ENCODE results near the gene CDC27. TPM values are rescaled to one million over a fixed set of nuclear protein-coding genes. Genes with fewer than 3 reads are reported as not detected.
"Not testable (repeated sequence)": the region's sequence is repeated elsewhere in the genome, so short reads cannot be mapped to it uniquely, and the experiment has no call there.

Gene CDC27
- total and polyA plus RNA-seq, 2 donors (not counting 1 experiment from before 2014, with no cell fraction given): 20.5 to 90.7 TPM

- no peaks in the 10 kb centered on the region for H3K9me3 Mint-ChIP-seq (ENCODE audit: insufficient read depth)
- H3K27ac Mint-ChIP-seq: no peak overlapping the region
- no peaks in the 10 kb centered on the region for H3K4me1 Mint-ChIP-seq
- Histone ChIP-seq H3K4me1 (ENCODE audit: control insufficient read depth in 2 of 2, insufficient read depth in 2 of 2, low read length in 2 of 2) (no peaks in the 10 kb centered on the region), H2AFZ (ENCODE audit: insufficient read depth, low read depth, low read length, poor library complexity, severe bottlenecking) (no peak overlapping the region), H4K20me1 (ENCODE audit: control insufficient read depth, insufficient read depth, low read length, poor library complexity, severe bottlenecking) (no peaks in the 10 kb centered on the region), H3K4me3 (ENCODE audit: control extremely low read depth in 1 of 5, extremely low read depth in 1 of 5, insufficient read depth in 1 of 5, low read depth in 2 of 5, low read length in 4 of 5) (no peak overlapping the region), H3K27ac (ENCODE audit: low read length in 2 of 2) (no peak overlapping the region), H3K4me2 (replicated peaks; ENCODE audit: low read depth, low read length, poor library complexity, severe bottlenecking) (no peak overlapping the region), H3K9me3 (ENCODE audit: control extremely low read depth in 1 of 3, control insufficient read depth in 2 of 3, insufficient read depth in 1 of 3, low read length in 2 of 3) (no peaks in the 10 kb centered on the region), H3K36me3 (replicated peaks in 1 of 2; ENCODE audit: control extremely low read depth in 1 of 2, control insufficient read depth in 1 of 2, extremely low read depth in 1 of 2, insufficient read depth in 2 of 2, low read length in 1 of 2) (peaks cover 6 to 22% of the 10 kb centered on the region in 2 experiments), H3K79me2 (ENCODE audit: control insufficient read depth, insufficient read depth, low read length) (no peaks in the 10 kb centered on the region), H3K27me3 (replicated peaks in 1 of 4; ENCODE audit: control extremely low read depth in 1 of 4, control insufficient read depth in 3 of 4, insufficient read depth in 4 of 4, low read length in 3 of 4) (no peaks in the 10 kb centered on the region), H3K9ac (ENCODE audit: low read length) (no peak overlapping the region)
- POLR2A ChIA-PET: no interaction called here
- no peak for TF ChIP-seq EZH2 (IDR thresholded peaks at IDR 0.05; ENCODE audit: borderline replicate concordance, insufficient read depth, low read depth, low read length, poor library complexity, severe bottlenecking)
- TF ChIP-seq, protein P1, sequence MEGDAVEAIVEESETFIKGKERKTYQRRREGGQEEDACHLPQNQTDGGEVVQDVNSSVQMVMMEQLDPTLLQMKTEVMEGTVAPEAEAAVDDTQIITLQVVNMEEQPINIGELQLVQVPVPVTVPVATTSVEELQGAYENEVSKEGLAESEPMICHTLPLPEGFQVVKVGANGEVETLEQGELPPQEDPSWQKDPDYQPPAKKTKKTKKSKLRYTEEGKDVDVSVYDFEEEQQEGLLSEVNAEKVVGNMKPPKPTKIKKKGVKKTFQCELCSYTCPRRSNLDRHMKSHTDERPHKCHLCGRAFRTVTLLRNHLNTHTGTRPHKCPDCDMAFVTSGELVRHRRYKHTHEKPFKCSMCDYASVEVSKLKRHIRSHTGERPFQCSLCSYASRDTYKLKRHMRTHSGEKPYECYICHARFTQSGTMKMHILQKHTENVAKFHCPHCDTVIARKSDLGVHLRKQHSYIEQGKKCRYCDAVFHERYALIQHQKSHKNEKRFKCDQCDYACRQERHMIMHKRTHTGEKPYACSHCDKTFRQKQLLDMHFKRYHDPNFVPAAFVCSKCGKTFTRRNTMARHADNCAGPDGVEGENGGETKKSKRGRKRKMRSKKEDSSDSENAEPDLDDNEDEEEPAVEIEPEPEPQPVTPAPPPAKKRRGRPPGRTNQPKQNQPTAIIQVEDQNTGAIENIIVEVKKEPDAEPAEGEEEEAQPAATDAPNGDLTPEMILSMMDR (IDR thresholded peaks at IDR 0.05): no peak
- no peak for DNase-seq
- CTCF ChIA-PET: interaction anchor here (0.5 to 1.4 kb wide), 2 partner anchors 24 to 198 kb away, joined by 3 to 5 read pairs; no protein-coding TSS in a partner anchor
- intact Hi-C loops (cut with micrococcal nuclease): no loop called here
- no peak for ATAC-seq (ENCODE audit: low read depth)
- WGBS (ENCODE audit: insufficient coverage): no CpG with 5 or more reads among the region's 3 CpGs
- no peaks in the 10 kb centered on the region for H3K27me3 Mint-ChIP-seq
- H3K4me3 Mint-ChIP-seq: no peak overlapping the region
These were observed 71.7 kb downstream of the CDC27 start for GRCh38 chr17:47117386-47117785.

GRCh38 chr17:47106130-47106529 is 83.0 kb downstream of the CDC27 start:
- H3K79me2 ChIP-seq (ENCODE audit: control insufficient read depth, insufficient read depth, low read length): no peaks in the 10 kb centered on the region
- H3K4me2 ChIP-seq (replicated peaks; ENCODE audit: low read depth, low read length, poor library complexity, severe bottlenecking): no peak overlapping the region
- no peaks in the 10 kb centered on the region for H3K9me3 Mint-ChIP-seq (ENCODE audit: insufficient read depth)
- ChIA-PET POLR2A (no interaction called here), CTCF (interaction anchor here (1.5 kb wide), 1 partner anchor 39 kb away, joined by 4 read pairs; no protein-coding TSS in a partner anchor)
- no peaks in the 10 kb centered on the region for H3K27me3 Mint-ChIP-seq
- H3K27me3 ChIP-seq (replicated peaks in 1 of 4; ENCODE audit: control extremely low read depth in 1 of 4, control insufficient read depth in 3 of 4, insufficient read depth in 4 of 4, low read length in 3 of 4): no peaks in the 10 kb centered on the region
- no peaks in the 10 kb centered on the region for H3K9me3 ChIP-seq (ENCODE audit: control extremely low read depth in 1 of 3, control insufficient read depth in 2 of 3, insufficient read depth in 1 of 3, low read length in 2 of 3)
- H3K27ac ChIP-seq (ENCODE audit: low read length in 2 of 2): no peak overlapping the region
- H3K27ac Mint-ChIP-seq: no peak overlapping the region
- TF ChIP-seq EZH2 (IDR thresholded peaks at IDR 0.05; ENCODE audit: borderline replicate concordance, insufficient read depth, low read depth, low read length, poor library complexity, severe bottlenecking): no peak
- TF ChIP-seq, protein P1 (IDR thresholded peaks at IDR 0.05): no peak
- DNase-seq (no peak), ATAC-seq (ENCODE audit: low read depth) (no peak)
- no peaks in the 10 kb centered on the region for H3K4me1 ChIP-seq (ENCODE audit: control insufficient read depth in 2 of 2, insufficient read depth in 2 of 2, low read length in 2 of 2)
- no peaks in the 10 kb centered on the region for H4K20me1 ChIP-seq (ENCODE audit: control insufficient read depth, insufficient read depth, low read length, poor library complexity, severe bottlenecking)
- H2AFZ ChIP-seq (ENCODE audit: insufficient read depth, low read depth, low read length, poor library complexity, severe bottlenecking): no peak overlapping the region
- intact Hi-C loops (cut with micrococcal nuclease): no loop called here
- H3K4me3 Mint-ChIP-seq: no peak overlapping the region
- no peak overlapping the region for H3K4me3 ChIP-seq (ENCODE audit: control extremely low read depth in 1 of 5, extremely low read depth in 1 of 5, insufficient read depth in 1 of 5, low read depth in 2 of 5, low read length in 4 of 5)
- H3K36me3 ChIP-seq (replicated peaks in 1 of 2; ENCODE audit: control extremely low read depth in 1 of 2, control insufficient read depth in 1 of 2, extremely low read depth in 1 of 2, insufficient read depth in 2 of 2, low read length in 1 of 2): no peaks in the 10 kb centered on the region
- WGBS (ENCODE audit: insufficient coverage): 89% methylated on average over 6 of the region's 7 CpGs
- no peaks in the 10 kb centered on the region for H3K4me1 Mint-ChIP-seq
- H3K9ac ChIP-seq (ENCODE audit: low read length): no peak overlapping the region

DNA sequence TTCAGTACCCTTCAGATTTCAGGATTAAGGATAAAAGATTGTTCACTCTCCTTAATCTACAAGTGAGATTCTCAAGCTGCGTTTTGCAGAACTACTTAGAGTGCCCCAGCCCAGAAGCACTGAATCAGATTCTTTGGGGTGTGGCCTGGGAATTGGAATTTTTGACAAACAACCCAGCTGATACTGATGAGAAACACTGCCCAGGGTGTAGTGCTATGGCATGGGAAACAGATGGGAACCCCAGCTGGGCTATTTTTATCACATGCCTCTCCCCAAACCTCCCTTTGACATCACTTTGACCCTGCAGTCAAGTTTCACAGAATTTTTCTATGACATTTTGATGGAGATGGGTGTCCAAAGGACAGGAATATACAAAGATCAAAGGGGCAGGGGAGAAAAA is 83.8 kb downstream of the CDC27 start:
- H3K9me3 ChIP-seq (ENCODE audit: control extremely low read depth in 1 of 3, control insufficient read depth in 2 of 3, insufficient read depth in 1 of 3, low read length in 2 of 3); H3K27me3 Mint-ChIP-seq; H3K4me3 Mint-ChIP-seq; H2AFZ ChIP-seq (ENCODE audit: insufficient read depth, low read depth, low read length, poor library complexity, severe bottlenecking); H3K4me1 ChIP-seq (ENCODE audit: control insufficient read depth in 2 of 2, insufficient read depth in 2 of 2, low read length in 2 of 2); H3K27ac Mint-ChIP-seq; H3K27me3 ChIP-seq (replicated peaks in 1 of 4; ENCODE audit: control extremely low read depth in 1 of 4, control insufficient read depth in 3 of 4, insufficient read depth in 4 of 4, low read length in 3 of 4); H4K20me1 ChIP-seq (ENCODE audit: control insufficient read depth, insufficient read depth, low read length, poor library complexity, severe bottlenecking); H3K9ac ChIP-seq (ENCODE audit: low read length); H3K27ac ChIP-seq (ENCODE audit: low read length in 2 of 2); intact Hi-C loops (cut with micrococcal nuclease); H3K4me3 ChIP-seq (ENCODE audit: control extremely low read depth in 1 of 5, extremely low read depth in 1 of 5, insufficient read depth in 1 of 5, low read depth in 2 of 5, low read length in 4 of 5); H3K36me3 ChIP-seq (replicated peaks in 1 of 2; ENCODE audit: control extremely low read depth in 1 of 2, control insufficient read depth in 1 of 2, extremely low read depth in 1 of 2, insufficient read depth in 2 of 2, low read length in 1 of 2); POLR2A ChIA-PET; ATAC-seq (ENCODE audit: low read depth); H3K4me1 Mint-ChIP-seq; H3K79me2 ChIP-seq (ENCODE audit: control insufficient read depth, insufficient read depth, low read length); H3K4me2 ChIP-seq (replicated peaks; ENCODE audit: low read depth, low read length, poor library complexity, severe bottlenecking); H3K9me3 Mint-ChIP-seq (ENCODE audit: insufficient read depth); DNase-seq: not testable (repeated sequence)
- CTCF ChIA-PET: interaction anchor here (1.5 kb wide), 1 partner anchor 38 kb away, joined by 4 read pairs; no protein-coding TSS in a partner anchor
- no CpG with 5 or more reads among the region's 1 CpG for WGBS (ENCODE audit: insufficient coverage)

All from B cell (primary cell).